IPS DF 4.7 (cell line): Measurements from ENCODE around the gene ATXN1.

Experiments used
- DNase-seq: peaks from one replicate; pipeline ENCODE4 v3.0.0-alpha.2; 2013; ENCODE audit warnings: low spot score; ENCODE audit errors: extremely low read depth

Gene ATXN1

DNA sequence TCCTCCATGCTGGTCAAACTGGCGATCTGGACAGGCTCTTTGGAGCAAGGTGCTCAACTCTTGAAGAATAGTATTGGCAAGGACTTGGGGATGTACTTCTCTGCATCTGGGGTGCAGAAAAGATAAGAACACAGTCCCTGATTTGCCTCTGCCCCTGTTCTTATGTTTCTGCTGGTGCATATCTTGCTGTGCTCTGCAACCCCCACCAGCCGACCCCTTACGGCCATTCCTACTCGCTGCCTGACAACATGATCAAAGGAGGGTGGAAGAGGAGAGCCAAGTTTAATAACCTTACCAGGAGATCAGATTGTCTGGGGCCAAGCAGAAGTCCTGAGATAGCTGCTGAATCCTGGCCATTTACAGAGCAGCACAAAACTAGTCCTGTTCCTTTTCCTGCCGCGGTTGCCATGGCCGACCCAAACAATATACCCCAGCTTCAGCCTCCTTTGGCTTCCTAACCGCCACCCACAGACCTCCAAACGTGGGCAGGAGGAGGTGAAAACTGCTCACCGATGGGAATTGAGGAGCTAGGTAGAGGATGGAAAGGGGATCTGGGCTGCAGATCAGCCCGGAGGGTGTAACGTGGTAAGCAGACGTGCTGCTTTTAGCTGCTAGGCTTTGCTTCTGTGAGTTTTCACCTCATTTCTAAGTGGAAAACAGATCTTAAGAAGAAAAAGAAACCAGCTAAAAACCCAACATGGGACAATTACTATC is 60.9 kb downstream of the ATXN1 start:
- no peak for DNase-seq

GRCh38 chr6:16698997-16699868 is 62.0 kb downstream of the ATXN1 start:
- no peak for DNase-seq

- DNase-seq, result no peak
These were observed 63.1 kb downstream of the ATXN1 start for GRCh38 chr6:16698162-16698533.

DNA sequence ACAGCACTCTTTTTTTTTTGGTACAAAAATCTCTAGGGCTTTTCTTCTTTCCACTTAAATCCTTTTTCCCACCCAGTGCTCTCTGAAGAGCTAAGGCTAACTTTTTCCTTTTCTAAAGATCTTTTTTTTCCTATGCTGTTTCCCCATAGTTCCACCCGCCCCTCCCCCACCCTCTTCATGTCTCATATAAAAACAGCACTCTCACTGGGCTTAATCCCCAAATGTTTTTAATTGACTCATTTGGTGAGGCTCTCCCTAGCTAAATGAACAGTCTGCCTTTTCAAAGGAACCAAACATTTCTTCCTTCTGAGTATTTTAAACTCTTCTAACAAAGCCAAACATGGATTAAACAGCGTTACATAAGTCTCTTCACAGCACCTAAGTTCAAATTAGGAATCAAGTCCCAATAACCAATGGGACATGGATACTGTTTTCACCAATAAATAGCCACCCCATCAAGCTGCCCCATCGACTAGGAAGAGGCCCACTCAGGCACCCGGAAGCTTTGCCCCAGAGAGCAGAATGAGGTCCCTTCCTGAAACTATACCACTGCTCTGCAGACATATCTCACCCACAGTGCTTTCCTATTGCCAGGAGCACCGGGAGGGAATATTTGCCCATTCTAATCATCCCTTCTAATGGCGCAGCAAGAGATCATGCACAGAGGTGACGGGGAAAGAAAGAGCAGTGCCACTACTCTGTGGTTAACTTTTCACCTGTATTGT is 63.7 kb downstream of the ATXN1 start:
- no peak for DNase-seq

DNA sequence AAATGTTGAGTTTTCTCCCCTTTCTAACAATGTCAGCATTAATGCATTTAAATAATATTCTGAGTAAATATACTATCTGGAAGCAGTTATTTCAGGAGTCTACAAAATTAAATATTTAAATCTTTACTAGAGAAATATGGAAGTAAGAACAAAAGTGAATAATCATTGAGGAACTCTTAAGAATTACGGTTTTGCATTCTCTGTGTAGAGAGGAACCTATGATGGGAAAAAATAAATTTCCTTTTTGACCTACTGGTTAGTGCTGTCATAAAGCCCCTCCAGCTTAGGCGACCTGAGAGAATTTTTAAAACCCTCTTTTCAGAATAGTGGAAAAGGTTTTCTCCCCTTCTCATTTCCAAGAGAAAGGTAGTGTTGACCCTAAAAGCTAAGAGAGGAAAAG is 64.8 kb downstream of the ATXN1 start:
- DNase-seq, result no peak

DNA sequence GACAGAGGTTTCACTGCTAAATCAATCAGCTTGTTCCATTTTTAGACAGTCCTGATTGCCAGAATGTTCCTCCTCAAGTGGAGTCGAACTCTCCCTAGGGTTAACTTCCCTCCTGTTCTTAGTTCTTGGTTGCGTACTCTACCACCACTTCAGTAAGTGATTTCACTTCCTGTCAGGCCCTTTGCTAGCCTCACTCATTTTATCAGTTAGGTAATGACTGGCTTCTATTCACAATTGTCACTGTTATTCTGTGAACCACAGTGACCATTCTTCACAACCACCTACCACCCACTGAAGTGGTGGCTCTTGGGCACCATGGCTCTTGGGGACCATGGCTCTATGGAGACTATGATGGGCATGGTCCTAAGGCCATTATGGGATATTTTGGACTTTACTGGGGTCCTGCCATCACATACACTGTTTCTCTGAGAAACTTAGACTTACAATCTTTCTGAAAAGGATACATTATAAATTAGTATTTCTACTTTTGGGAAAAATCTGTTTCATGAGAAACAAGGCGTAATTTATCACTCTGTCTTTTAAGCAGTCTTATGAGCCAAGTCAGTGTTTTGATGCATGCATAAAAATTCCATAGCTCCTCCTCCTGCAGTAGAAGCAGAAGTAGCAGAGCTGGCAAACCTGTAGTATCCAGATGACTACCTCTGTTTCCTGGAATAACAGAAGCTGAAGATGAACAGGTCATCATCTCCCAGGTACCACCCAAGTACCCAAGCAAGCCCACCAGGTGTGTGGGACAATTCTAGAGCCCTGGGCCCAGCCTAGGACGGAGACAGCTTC is 66.3 kb downstream of the ATXN1 start:
- no peak for DNase-seq

- no peak for DNase-seq
These were observed 69.9 kb downstream of the ATXN1 start for GRCh38 chr6:16691324-16691723.

GRCh38 chr6:16690608-16691142 is 70.6 kb downstream of the ATXN1 start:
- DNase-seq, result no peak

- no peak for DNase-seq
These were observed 71.3 kb downstream of the ATXN1 start for GRCh38 chr6:16689788-16690607.

DNA sequence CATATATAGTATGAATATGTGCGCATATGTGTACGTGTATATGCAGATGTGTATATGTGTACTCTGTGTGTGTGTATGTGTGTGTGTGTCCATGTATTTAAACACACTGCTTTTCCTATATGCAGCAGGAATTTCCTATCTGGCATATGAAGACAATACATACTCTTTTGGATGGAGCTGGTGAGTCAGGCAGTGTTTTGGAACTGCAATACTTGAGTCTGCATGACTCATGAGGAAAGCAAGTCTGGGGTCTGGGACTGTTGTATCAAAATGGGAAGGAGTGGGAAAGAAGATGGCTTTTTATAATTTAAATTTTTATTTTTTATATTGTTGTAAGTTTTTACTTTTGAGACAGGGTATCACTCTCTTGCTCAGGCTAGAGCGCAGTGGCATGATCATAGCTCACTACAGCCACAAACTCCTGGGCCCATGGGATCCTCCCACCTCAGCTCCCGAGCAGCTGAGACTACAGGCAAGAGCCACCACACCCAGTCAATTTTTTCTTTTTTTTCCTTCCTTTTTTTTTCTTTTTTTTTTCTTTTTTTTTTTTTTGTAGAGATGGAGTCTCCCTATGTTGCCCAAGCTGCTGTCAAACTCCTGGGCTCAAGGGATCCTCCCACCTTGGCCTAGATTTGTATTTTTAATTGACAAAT is 72.2 kb downstream of the ATXN1 start:
- DNase-seq, result no peak

DNA sequence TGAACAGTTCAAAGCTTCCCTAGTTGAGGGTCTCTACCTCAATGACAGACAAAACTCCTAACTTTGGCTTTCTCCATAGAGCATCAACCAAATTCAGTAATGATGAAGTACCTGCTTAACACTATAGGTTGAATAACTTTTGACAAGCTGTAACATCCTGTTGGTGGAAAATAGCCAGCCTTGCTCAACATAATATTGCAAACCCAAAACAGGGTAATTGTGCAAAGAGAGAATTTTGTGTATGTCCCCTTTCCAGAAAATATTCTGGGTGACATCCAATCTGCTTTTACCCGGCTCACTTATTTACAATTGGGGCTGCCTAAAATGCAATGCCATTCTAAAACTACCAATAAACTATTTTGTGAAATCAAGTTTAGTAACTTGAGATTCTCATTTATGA is 72.8 kb downstream of the ATXN1 start:
- DNase-seq, result no peak

DNA sequence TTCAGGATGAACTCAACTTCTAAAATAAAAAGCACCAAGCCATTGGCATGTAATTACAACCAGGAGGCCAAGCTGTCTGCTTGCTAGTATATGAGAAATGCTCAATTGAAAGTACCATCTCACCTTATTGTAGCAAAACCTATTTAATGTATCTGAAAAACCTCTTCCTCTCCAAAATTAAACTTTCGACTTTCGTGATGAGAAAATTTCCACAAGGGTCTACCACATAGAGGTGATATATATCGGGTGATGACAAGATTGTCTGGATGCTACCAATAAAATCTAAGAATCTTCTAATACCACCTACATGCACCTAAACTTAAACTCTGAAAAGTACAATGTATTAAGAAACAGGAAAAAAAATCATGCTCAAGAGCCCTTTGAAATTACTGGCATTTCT is 74.2 kb downstream of the ATXN1 start:
- DNase-seq, result no peak

GRCh38 chr6:16684896-16685554 is 76.2 kb downstream of the ATXN1 start:
- DNase-seq, result no peak

DNA sequence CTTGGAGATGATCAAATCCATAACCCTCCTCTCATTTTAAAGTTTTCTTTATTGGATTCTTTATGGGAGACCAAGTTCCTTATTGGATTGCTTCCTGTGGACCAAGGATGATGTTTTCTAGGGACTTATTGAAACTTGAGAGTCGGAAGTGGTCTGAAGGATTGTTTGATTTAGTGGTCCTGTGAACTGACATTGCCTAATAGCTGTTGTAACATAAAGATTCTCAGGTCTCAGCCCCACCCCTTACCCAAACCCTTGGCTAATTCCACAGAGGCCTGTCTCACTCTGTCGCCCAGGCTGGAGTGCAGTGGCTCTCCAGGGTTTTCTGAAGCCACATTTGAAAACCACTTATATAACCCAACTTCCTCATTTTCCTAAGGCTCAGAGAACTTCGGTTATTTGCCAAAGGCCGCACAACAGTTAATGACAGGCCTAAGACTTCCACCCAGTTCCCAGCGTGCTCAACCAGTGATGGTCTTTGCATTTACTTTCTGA is 77.0 kb downstream of the ATXN1 start:
- DNase-seq, result no peak

- no peak for DNase-seq
These were observed 77.5 kb downstream of the ATXN1 start for GRCh38 chr6:16683641-16684194.

- DNase-seq, result no peak
These were observed 79.9 kb downstream of the ATXN1 start for GRCh38 chr6:16681260-16681873.

DNA sequence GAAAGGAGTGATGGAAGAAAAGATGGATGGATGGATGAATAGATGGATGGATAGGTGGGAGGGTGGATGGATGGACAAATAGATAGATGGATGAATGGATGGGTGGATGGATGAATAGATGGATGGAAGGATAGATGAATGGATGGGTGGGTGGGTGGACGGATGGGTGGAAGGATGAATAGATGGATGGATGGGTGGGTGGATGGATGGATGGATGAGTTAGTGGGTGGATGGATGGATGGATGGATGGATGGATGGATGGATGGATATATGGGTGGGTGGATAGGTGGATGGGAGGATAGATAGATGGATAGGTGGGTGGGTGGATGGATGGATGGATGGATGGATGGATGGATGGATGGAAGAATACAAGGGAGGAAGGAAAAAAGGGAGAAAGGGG is 82.2 kb downstream of the ATXN1 start:
- DNase-seq, result no peak

GRCh38 chr6:16677458-16677857 is 83.8 kb downstream of the ATXN1 start:
- DNase-seq, result no peak
